Neural progenitor cell (in vitro differentiated cells): ENCODE measurements around the gene CERS1. TPM values are rescaled to one million over a fixed set of nuclear protein-coding genes. Genes with fewer than 3 reads are reported as not detected.

Source experiments
- DNase-seq: peaks from one replicate; pipeline ENCODE4 v3.0.0-alpha.2; 2016; ENCODE audit warnings: low spot score
- H2AFZ ChIP-seq: fragments of 200-600 bp; sonication (generic); replicated peaks from 2 replicates; pipeline ENCODE4 v1.6.1; 2016; ENCODE audit warnings: antibody characterized with exemption
- H3F3A ChIP-seq: fragments of 200-600 bp; sonication (generic); 2 replicates; pipeline ENCODE4 v1.6.1; 2016; ENCODE audit warnings: antibody characterized with exemption, low read depth
- H3K27ac ChIP-seq: fragments of 200-600 bp; sonication (generic); 2 replicates; pipeline ENCODE4 v1.5.1; 2016; ENCODE audit warnings: mild to moderate bottlenecking
- H3K27me3 ChIP-seq: fragments of 200-600 bp; sonication (generic); 2 replicates; pipeline ENCODE4 v1.6.1; 2016; ENCODE audit warnings: mild to moderate bottlenecking, moderate library complexity
- H3K36me3 ChIP-seq: fragments of 200-600 bp; sonication (generic); 2 replicates; pipeline ENCODE4 v1.5.1; 2016
- H3K4me1 ChIP-seq: fragments of 200-600 bp; sonication (generic); 2 replicates; pipeline ENCODE4 v1.6.1; 2016; ENCODE audit warnings: mixed run types
- H3K4me2 ChIP-seq: fragments of 200-600 bp; sonication (generic); 2 replicates; pipeline ENCODE4 v1.6.1; 2016
- H3K4me3 ChIP-seq: fragments of 200-600 bp; sonication (generic); 2 replicates; pipeline ENCODE4 v1.5.1; 2016
- H3K79me2 ChIP-seq: fragments of 200-600 bp; sonication (generic); 2 replicates; pipeline ENCODE4 v1.6.1; 2016; ENCODE audit warnings: low read depth
- H3K9ac ChIP-seq: fragments of 200-600 bp; sonication (generic); 2 replicates; pipeline ENCODE4 v1.6.1; 2016
- H3K9me3 ChIP-seq: fragments of 200-600 bp; sonication (generic); 2 replicates; pipeline ENCODE4 v1.5.1; 2016; ENCODE audit warnings: low read depth
- H4K20me1 ChIP-seq: fragments of 200-600 bp; sonication (generic); 2 replicates; pipeline ENCODE4 v1.6.1; 2016; ENCODE audit warnings: low read depth
- H3K27ac Mint-ChIP-seq: 3 replicates; pipeline ENCODE4 v1.8.0; 2021; ENCODE audit warnings: mixed read lengths
- H3K27me3 Mint-ChIP-seq: 2 replicates; pipeline ENCODE4 v1.8.0; 2022; ENCODE audit warnings: low read depth, mild to moderate bottlenecking, inconsistent platforms, moderate library complexity, mixed read lengths; ENCODE audit not compliant: insufficient read depth
- H3K36me3 Mint-ChIP-seq: 3 replicates; pipeline ENCODE4 v1.8.0; 2021; ENCODE audit warnings: mixed read lengths
- H3K4me1 Mint-ChIP-seq: 3 replicates; pipeline ENCODE4 v1.8.0; 2021; ENCODE audit warnings: mixed read lengths
- H3K4me3 Mint-ChIP-seq: 3 replicates; pipeline ENCODE4 v1.8.0; 2021; ENCODE audit warnings: mild to moderate bottlenecking, moderate library complexity, mixed read lengths
- H3K9me3 Mint-ChIP-seq: 3 replicates; pipeline ENCODE4 v1.8.0; 2020; ENCODE audit warnings: mixed read lengths
- CTCF ChIP-seq: fragments of 200-600 bp; sonication (generic); IDR thresholded peaks from 2 replicates; pipeline ENCODE4 v1.5.1; 2017; ENCODE audit warnings: antibody characterized with exemption, mild to moderate bottlenecking
- EZH2 ChIP-seq: fragments of 200-600 bp; sonication (generic); IDR thresholded peaks from 2 replicates; pipeline ENCODE4 v1.6.1; 2017; ENCODE audit warnings: antibody characterized with exemption, mild to moderate bottlenecking, moderate library complexity
- EZH2phosphoT487 ChIP-seq: fragments of 200-600 bp; sonication (generic); IDR thresholded peaks from 2 replicates; pipeline ENCODE4 v1.6.1; 2017; ENCODE audit warnings: antibody characterized with exemption
- total RNA-seq: library from RNA; depleted of rRNA; stranded (reverse); fragments of >200 nt; gene quantifications from 2 replicates; pipeline ENCODE4 v1.2.3, GENCODE V29; 2015; ENCODE audit warnings: low replicate concordance

The CERS1 gene
- total RNA-seq, 1 donor from 2014 or later: 1.9 TPM

- Histone ChIP-seq H3K27ac (no peak overlapping the region), H4K20me1 (peaks cover 46% of the 10 kb centered on the region), H3K27me3 (no peaks in the 10 kb centered on the region), H3K4me3 (no peak overlapping the region), H3F3A (peaks cover 20% of the 10 kb centered on the region), H3K36me3 (no peaks in the 10 kb centered on the region), H3K4me1 (no peaks in the 10 kb centered on the region), H3K9me3 (no peaks in the 10 kb centered on the region), H3K79me2 (no peaks in the 10 kb centered on the region), H2AFZ (no peak overlapping the region), H3K4me2 (no peak overlapping the region), H3K9ac (no peak overlapping the region)
- Mint-ChIP-seq H3K4me3 (no peak overlapping the region), H3K9me3 (no peaks in the 10 kb centered on the region), H3K27me3 (peaks cover 14% of the 10 kb centered on the region), H3K36me3 (peaks cover 9% of the 10 kb centered on the region), H3K27ac (no peak overlapping the region), H3K4me1 (peaks cover 8% of the 10 kb centered on the region)
- no peak for DNase-seq
- TF ChIP-seq CTCF: no peak
- TF ChIP-seq EZH2: no peak
- TF ChIP-seq EZH2phosphoT487: no peak
These were observed 28.2 kb downstream of the CERS1 start for GRCh38 chr19:18867751-18868150.

GRCh38 chr19:18867199-18867598 is 28.8 kb downstream of the CERS1 start:
- peaks cover 46% of the 10 kb centered on the region for H4K20me1 ChIP-seq
- no peak overlapping the region for H3K4me3 ChIP-seq
- peaks cover 20% of the 10 kb centered on the region for H3F3A ChIP-seq
- TF ChIP-seq CTCF: no peak
- TF ChIP-seq EZH2: no peak
- TF ChIP-seq EZH2phosphoT487: no peak
- H3K27ac ChIP-seq: no peak overlapping the region
- no peaks in the 10 kb centered on the region for H3K9me3 ChIP-seq
- peaks cover 8% of the 10 kb centered on the region for H3K4me1 Mint-ChIP-seq
- no peaks in the 10 kb centered on the region for H3K9me3 Mint-ChIP-seq
- no peak overlapping the region for H2AFZ ChIP-seq
- no peak overlapping the region for H3K4me2 ChIP-seq
- H3K4me3 Mint-ChIP-seq: no peak overlapping the region
- no peaks in the 10 kb centered on the region for H3K36me3 ChIP-seq
- H3K4me1 ChIP-seq: no peaks in the 10 kb centered on the region
- H3K27me3 Mint-ChIP-seq: peaks cover 14% of the 10 kb centered on the region
- DNase-seq: no peak
- H3K27ac Mint-ChIP-seq: no peak overlapping the region
- H3K36me3 Mint-ChIP-seq: peaks cover 10% of the 10 kb centered on the region
- H3K27me3 ChIP-seq: no peaks in the 10 kb centered on the region
- no peak overlapping the region for H3K9ac ChIP-seq
- no peaks in the 10 kb centered on the region for H3K79me2 ChIP-seq

GRCh38 chr19:18866800-18867123 is 29.2 kb downstream of the CERS1 start:
- Mint-ChIP-seq H3K27me3 (peaks cover 14% of the 10 kb centered on the region), H3K9me3 (no peaks in the 10 kb centered on the region), H3K36me3 (peaks cover 13% of the 10 kb centered on the region), H3K4me1 (peaks cover 8% of the 10 kb centered on the region), H3K27ac (no peak overlapping the region), H3K4me3 (no peak overlapping the region)
- H3K36me3 ChIP-seq: no peaks in the 10 kb centered on the region
- H2AFZ ChIP-seq: no peak overlapping the region
- peaks cover 41% of the 10 kb centered on the region for H4K20me1 ChIP-seq
- H3K4me1 ChIP-seq: no peaks in the 10 kb centered on the region
- no peak overlapping the region for H3K9ac ChIP-seq
- H3K9me3 ChIP-seq: no peaks in the 10 kb centered on the region
- H3K27ac ChIP-seq: no peak overlapping the region
- TF ChIP-seq EZH2 (no peak), CTCF (no peak), EZH2phosphoT487 (no peak)
- no peak overlapping the region for H3K4me3 ChIP-seq
- peaks cover 19% of the 10 kb centered on the region for H3F3A ChIP-seq
- no peaks in the 10 kb centered on the region for H3K79me2 ChIP-seq
- no peaks in the 10 kb centered on the region for H3K27me3 ChIP-seq
- no peak for DNase-seq
- H3K4me2 ChIP-seq: no peak overlapping the region
